H9 (cell line): Measurements from ENCODE around the gene NAT14. TPM values are rescaled to one million over a fixed set of nuclear protein-coding genes. Genes with fewer than 3 reads are reported as not detected.

ENCODE experiments used
- DNase-seq: peaks from one replicate; pipeline ENCODE4 v3.0.0-alpha.2; 2017
- H2AFZ ChIP-seq: one replicate; pipeline ENCODE4 v1.6.1; 2013; ENCODE audit warnings: mild to moderate bottlenecking, low read length, control low read depth, moderate library complexity
- H2AK5ac ChIP-seq: 2 replicates; pipeline ENCODE4 v1.6.1; 2013; ENCODE audit warnings: low read length, control low read depth, mixed read lengths; ENCODE audit not compliant: insufficient read length
- H2BK120ac ChIP-seq: one replicate; pipeline ENCODE4 v1.6.1; 2013; ENCODE audit warnings: low read depth, mild to moderate bottlenecking, low read length, control low read depth, inconsistent platforms; ENCODE audit not compliant: poor library complexity, severe bottlenecking
- H2BK12ac ChIP-seq: 2 replicates; pipeline ENCODE4 v1.6.1; 2013; ENCODE audit warnings: low read length, control low read depth, mixed read lengths, low read depth; ENCODE audit not compliant: insufficient read length
- H2BK15ac ChIP-seq: 2 replicates; pipeline ENCODE4 v1.6.1; 2013; ENCODE audit warnings: low read depth, low read length, control low read depth
- H2BK20ac ChIP-seq: one replicate; pipeline ENCODE4 v1.6.1; 2013; ENCODE audit warnings: low read depth, mild to moderate bottlenecking, low read length, control low read depth, inconsistent platforms; ENCODE audit not compliant: poor library complexity, severe bottlenecking
- H2BK5ac ChIP-seq: 2 replicates; pipeline ENCODE4 v1.6.1; 2013; ENCODE audit warnings: low read length, control low read depth, mixed read lengths; ENCODE audit not compliant: insufficient read length
- H3K14ac ChIP-seq: 2 replicates; pipeline ENCODE4 v1.6.1; 2013; ENCODE audit warnings: low read length, control low read depth; ENCODE audit not compliant: insufficient read depth
- H3K18ac ChIP-seq: 2 replicates; pipeline ENCODE4 v1.6.1; 2013; ENCODE audit warnings: low read depth, mild to moderate bottlenecking, mixed read lengths, low read length, control low read depth; ENCODE audit not compliant: insufficient read length
- H3K23ac ChIP-seq: 2 replicates; pipeline ENCODE4 v1.6.1; 2013; ENCODE audit warnings: low read length, control low read depth, mixed read lengths, low read depth; ENCODE audit not compliant: insufficient read length
- H3K23me2 ChIP-seq: 2 replicates; pipeline ENCODE4 v1.6.1; 2013; ENCODE audit warnings: low read depth, mild to moderate bottlenecking, mixed read lengths, low read length, control low read depth; ENCODE audit not compliant: insufficient read length, poor library complexity, severe bottlenecking
- H3K27ac ChIP-seq: 2 replicates; pipeline ENCODE4 v1.5.1; 2013; ENCODE audit warnings: low read length, control low read depth, mixed read lengths, low read depth; ENCODE audit not compliant: insufficient read length
- H3K27me3 ChIP-seq: 2 replicates; pipeline ENCODE4 v1.6.1; 2013; ENCODE audit warnings: low read length, control low read depth, inconsistent platforms; ENCODE audit not compliant: insufficient read depth
- H3K4ac ChIP-seq: 2 replicates; pipeline ENCODE4 v1.6.1; 2013; ENCODE audit warnings: low read depth, mild to moderate bottlenecking, control low read depth, inconsistent platforms, low read length, moderate library complexity
- H3K4me1 ChIP-seq: 2 replicates; pipeline ENCODE4 v1.6.1; 2013; ENCODE audit warnings: low read length, control low read depth, inconsistent platforms; ENCODE audit not compliant: insufficient read depth
- H3K4me2 ChIP-seq: 2 replicates; pipeline ENCODE4 v1.6.1; 2013; ENCODE audit warnings: low read length, control low read depth, mixed read lengths; ENCODE audit not compliant: insufficient read length, insufficient read depth
- H3K56ac ChIP-seq: 2 replicates; pipeline ENCODE4 v1.6.1; 2013; ENCODE audit warnings: low read depth, mild to moderate bottlenecking, mixed read lengths, low read length, control low read depth; ENCODE audit not compliant: insufficient read length
- H3K79me1 ChIP-seq: 2 replicates; pipeline ENCODE4 v1.6.1; 2013; ENCODE audit warnings: low read depth, mild to moderate bottlenecking, moderate library complexity, low read length, control low read depth, inconsistent platforms; ENCODE audit not compliant: insufficient read depth, poor library complexity, severe bottlenecking
- H3K79me2 ChIP-seq: 2 replicates; pipeline ENCODE4 v1.6.1; 2013; ENCODE audit warnings: low read length, control low read depth, inconsistent platforms; ENCODE audit not compliant: insufficient read depth
- H3K9ac ChIP-seq: 2 replicates; pipeline ENCODE4 v1.6.1; 2013; ENCODE audit warnings: low read length, control low read depth, mixed read lengths; ENCODE audit not compliant: insufficient read length; ENCODE audit errors: extremely low read depth
- H3K9me3 ChIP-seq: one replicate; pipeline ENCODE4 v1.6.1; 2013; ENCODE audit warnings: low read depth, low read length, inconsistent platforms; ENCODE audit not compliant: control insufficient read depth
- H3T11ph ChIP-seq: one replicate; pipeline ENCODE4 v1.6.1; 2013; ENCODE audit warnings: mild to moderate bottlenecking, low read length, control low read depth, inconsistent platforms
- H4K20me1 ChIP-seq: one replicate; pipeline ENCODE4 v1.6.1; 2013; ENCODE audit not compliant: control insufficient read depth, insufficient read length, insufficient read depth
- H4K5ac ChIP-seq: 2 replicates; pipeline ENCODE4 v1.6.1; 2013; ENCODE audit warnings: low read depth, mild to moderate bottlenecking, mixed read lengths, low read length, control low read depth; ENCODE audit not compliant: insufficient read length
- H4K8ac ChIP-seq: replicated peaks from 2 replicates; pipeline ENCODE4 v1.6.1; 2013; ENCODE audit warnings: low read length, control low read depth, mixed read lengths, low read depth; ENCODE audit not compliant: insufficient read length
- H4K91ac ChIP-seq: 2 replicates; pipeline ENCODE4 v1.6.1; 2013; ENCODE audit warnings: low read depth, mild to moderate bottlenecking, moderate library complexity, mixed read lengths, low read length, control low read depth; ENCODE audit not compliant: insufficient read length
- H3K27ac Mint-ChIP-seq, 3 experiments: 2 replicates in 2 of 3; 3 replicates in 1 of 3; pipeline ENCODE4 v1.8.0; 2020 to 2021; ENCODE audit warnings: mixed read lengths in 3 of 3, mild to moderate bottlenecking in 1 of 3, moderate library complexity in 1 of 3
- H3K27me3 Mint-ChIP-seq: 2 replicates; pipeline ENCODE4 v1.8.0; 2021; ENCODE audit warnings: low read depth, mild to moderate bottlenecking, moderate library complexity, mixed read lengths
- H3K36me3 Mint-ChIP-seq, 3 experiments: 2 replicates in 2 of 3; 3 replicates in 1 of 3; pipeline ENCODE4 v1.8.0; 2020 to 2021; ENCODE audit warnings: low read depth in 3 of 3, mixed read lengths in 3 of 3; ENCODE audit not compliant: insufficient read depth in 1 of 3
- H3K4me1 Mint-ChIP-seq, 2 experiments: 2 replicates each; pipeline ENCODE4 v1.8.0; 2020; ENCODE audit warnings: mixed read lengths in 2 of 2
- H3K4me3 Mint-ChIP-seq, 2 experiments: 2 replicates in 1 of 2; 3 replicates in 1 of 2; pipeline ENCODE4 v1.8.0; 2020 to 2021; ENCODE audit warnings: mild to moderate bottlenecking in 2 of 2, mixed read lengths in 2 of 2, moderate library complexity in 1 of 2
- H3K9me3 Mint-ChIP-seq, 2 experiments: 2 replicates in 1 of 2; 3 replicates in 1 of 2; pipeline ENCODE4 v1.8.0; 2020; ENCODE audit warnings: mild to moderate bottlenecking in 2 of 2, mixed read lengths in 2 of 2, moderate library complexity in 1 of 2
- WGBS: extraction: QIAGEN DNeasy Blood & Tissue Kit; methylation state at CpG from one replicate; pipeline ENCODE4 v1.1.7; 2013; ENCODE audit warnings: missing lambda C conversion rate, low lambda C conversion rate, mixed read lengths; ENCODE audit not compliant: insufficient read length; ENCODE audit errors: extremely low coverage; 5-methylcytosine and 5-hydroxymethylcytosine counted together
- total RNA-seq: library from RNA; stranded (reverse); gene quantifications from 2 replicates; pipeline ENCODE4 v1.2.1, GENCODE V29; 2021
- TF ChIP-seq, protein P1 (sequence below): fragments of 200-600 bp; sonication (generic); conservative IDR thresholded peaks from 3 replicates; pipeline ENCODE4 v1.8.0; 2021; ENCODE audit warnings: antibody characterized with exemption, mild to moderate bottlenecking

Gene NAT14
- total RNA-seq, 1 experiment from 2014 or later: 51.2 TPM

GRCh38 chr19:55454787-55455243 is 30.2 kb upstream of the NAT14 start:
- no peak overlapping the region for H4K91ac ChIP-seq
- H4K5ac ChIP-seq: no peak overlapping the region
- no CpG with 5 or more reads among the region's 14 CpGs for WGBS
- no peak overlapping the region for H2AK5ac ChIP-seq
- Mint-ChIP-seq H3K36me3 (peaks cover 16 to 18% (median 16%) of the 10 kb centered on the region in 3 experiments; a peak in 6 of 7 replicates), H3K9me3 (no peaks in the 10 kb centered on the region; a peak in 1 of 5 replicates), H3K4me3 (peak overlapping the region in 1 of 2 experiments; percentile 60; a peak in 1 of 5 replicates), H3K27ac (no peak overlapping the region), H3K4me1 (peaks cover 4 to 26% of the 10 kb centered on the region in 2 experiments), H3K27me3 (peaks cover 27% of the 10 kb centered on the region)
- H2BK20ac ChIP-seq: no peak overlapping the region
- peaks cover 11% of the 10 kb centered on the region; the same call in 1 of the 2 replicates for H3K27me3 ChIP-seq
- no peak overlapping the region for H3K4me2 ChIP-seq
- no peak overlapping the region for H2BK15ac ChIP-seq
- H3K79me2 ChIP-seq: 0 out of 2 replicates have a peak, but pooled peaks cover 3% of the 10 kb centered on the region
- no peak overlapping the region for H3K18ac ChIP-seq
- TF ChIP-seq, protein P1, sequence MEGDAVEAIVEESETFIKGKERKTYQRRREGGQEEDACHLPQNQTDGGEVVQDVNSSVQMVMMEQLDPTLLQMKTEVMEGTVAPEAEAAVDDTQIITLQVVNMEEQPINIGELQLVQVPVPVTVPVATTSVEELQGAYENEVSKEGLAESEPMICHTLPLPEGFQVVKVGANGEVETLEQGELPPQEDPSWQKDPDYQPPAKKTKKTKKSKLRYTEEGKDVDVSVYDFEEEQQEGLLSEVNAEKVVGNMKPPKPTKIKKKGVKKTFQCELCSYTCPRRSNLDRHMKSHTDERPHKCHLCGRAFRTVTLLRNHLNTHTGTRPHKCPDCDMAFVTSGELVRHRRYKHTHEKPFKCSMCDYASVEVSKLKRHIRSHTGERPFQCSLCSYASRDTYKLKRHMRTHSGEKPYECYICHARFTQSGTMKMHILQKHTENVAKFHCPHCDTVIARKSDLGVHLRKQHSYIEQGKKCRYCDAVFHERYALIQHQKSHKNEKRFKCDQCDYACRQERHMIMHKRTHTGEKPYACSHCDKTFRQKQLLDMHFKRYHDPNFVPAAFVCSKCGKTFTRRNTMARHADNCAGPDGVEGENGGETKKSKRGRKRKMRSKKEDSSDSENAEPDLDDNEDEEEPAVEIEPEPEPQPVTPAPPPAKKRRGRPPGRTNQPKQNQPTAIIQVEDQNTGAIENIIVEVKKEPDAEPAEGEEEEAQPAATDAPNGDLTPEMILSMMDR: peak; percentile 74
- H3K4ac ChIP-seq: no peak overlapping the region
- no peak overlapping the region for H4K8ac ChIP-seq
- no peak overlapping the region for H3K23ac ChIP-seq
- no peak overlapping the region for H3T11ph ChIP-seq
- no peak overlapping the region for H3K9ac ChIP-seq
- peaks cover 4% of the 10 kb centered on the region for H3K23me2 ChIP-seq
- no peak overlapping the region for H2BK12ac ChIP-seq
- H2BK120ac ChIP-seq: no peak overlapping the region
- H3K56ac ChIP-seq: no peak overlapping the region
- H4K20me1 ChIP-seq: no peaks in the 10 kb centered on the region
- H3K9me3 ChIP-seq: no peaks in the 10 kb centered on the region
- H2AFZ ChIP-seq: no peak overlapping the region
- H3K79me1 ChIP-seq: no peaks in the 10 kb centered on the region
- no peak overlapping the region for H3K14ac ChIP-seq
- DNase-seq: peak; percentile 73
- no peak overlapping the region for H2BK5ac ChIP-seq
- H3K4me1 ChIP-seq: 0 out of 2 replicates have a peak, but pooled peaks cover 4% of the 10 kb centered on the region
- H3K27ac ChIP-seq: no peak overlapping the region
